GM12891 (cell line): Measurements from ENCODE around the gene SLC4A3.

Source experiments
- DNase-seq: peaks from one replicate; pipeline ENCODE4 v3.0.0; 2011; ENCODE audit warnings: low spot score; ENCODE audit not compliant: insufficient read length
- FAIRE-seq: peaks from 2 replicates; lab custom pipeline; 2011; peaks lifted over from hg19 to GRCh38; lab: Jason Lieb, UNC
- PAX5 ChIP-seq: IDR thresholded peaks from 2 replicates; pipeline ENCODE4 v1.6.1; 2011; ENCODE audit warnings: low read length, moderate library complexity, mild to moderate bottlenecking; ENCODE audit not compliant: insufficient read depth, severe bottlenecking
- POLR2A ChIP-seq: IDR thresholded peaks from 2 replicates; pipeline ENCODE4 v1.6.1; 2011; ENCODE audit warnings: low read depth, low read length, control low read depth
- POLR2AphosphoS5 ChIP-seq: IDR thresholded peaks from 2 replicates; pipeline ENCODE4 v1.6.1; 2011; ENCODE audit warnings: low read depth, low read length, control low read depth
- POU2F2 ChIP-seq: IDR thresholded peaks from 2 replicates; pipeline ENCODE4 v1.6.1; 2011; ENCODE audit warnings: low read depth, mild to moderate bottlenecking, control low read depth, low read length, moderate library complexity
- SPI1 ChIP-seq: IDR thresholded peaks from 2 replicates; pipeline ENCODE4 v1.6.1; 2011; ENCODE audit warnings: low read depth, low read length, control low read depth
- TAF1 ChIP-seq: IDR thresholded peaks from 2 replicates; pipeline ENCODE4 v1.6.1; 2011; ENCODE audit warnings: low read depth, low read length, control low read depth

The SLC4A3 gene

GRCh38 chr2:219620546-219620945, 6.9 kb upstream of the SLC4A3 start:
- no peak for FAIRE-seq
- TF ChIP-seq PAX5 (no peak), POLR2A (no peak), TAF1 (no peak), POLR2AphosphoS5 (no peak), SPI1 (no peak), POU2F2 (no peak)

GRCh38 chr2:219621935-219622334, 5.5 kb upstream of the SLC4A3 start:
- DNase-seq (no peak), FAIRE-seq (no peak)
- TF ChIP-seq POU2F2 (no peak), SPI1 (no peak), POLR2AphosphoS5 (no peak), TAF1 (no peak), POLR2A (no peak), PAX5 (no peak)

More at GRCh38 chr2:219620546-219620945, 6.9 kb upstream of the SLC4A3 start:
- no peak for DNase-seq

GRCh38 chr2:219622472-219622871, 5.0 kb upstream of the SLC4A3 start:
- TF ChIP-seq SPI1 = no peak
- TF ChIP-seq POLR2A = no peak
- TF ChIP-seq PAX5 = no peak
- no peak for TF ChIP-seq POU2F2
- TF ChIP-seq TAF1 = no peak

GRCh38 chr2:219624565-219624964, 2.9 kb upstream of the SLC4A3 start:
- FAIRE-seq (no peak), DNase-seq (no peak)
- no peak for TF ChIP-seq SPI1
- TF ChIP-seq POU2F2 = no peak
- TF ChIP-seq TAF1 = no peak
- TF ChIP-seq PAX5 = no peak
- no peak for TF ChIP-seq POLR2AphosphoS5
- no peak for TF ChIP-seq POLR2A

More at GRCh38 chr2:219622472-219622871, 5.0 kb upstream of the SLC4A3 start:
- DNase-seq (no peak), FAIRE-seq (no peak)

- no peak for TF ChIP-seq SPI1
- TF ChIP-seq POLR2A = no peak
- TF ChIP-seq POLR2AphosphoS5 = no peak
- no peak for TF ChIP-seq PAX5
- no peak for TF ChIP-seq TAF1
- TF ChIP-seq POU2F2 = no peak
- DNase-seq = no peak
- no peak for FAIRE-seq
Observed at GRCh38 chr2:219625179-219625578, 2.3 kb upstream of the SLC4A3 start.

GRCh38 chr2:219626540-219626939, 890 bp upstream of the SLC4A3 start:
- TF ChIP-seq POLR2AphosphoS5 (no peak), POLR2A (no peak), SPI1 (no peak), TAF1 (no peak), PAX5 (no peak), POU2F2 (no peak)
- FAIRE-seq = no peak
- DNase-seq = no peak

GRCh38 chr2:219628235-219628985, 980 bp downstream of the SLC4A3 start:
- TF ChIP-seq POLR2AphosphoS5 (no peak), POU2F2 (no peak), SPI1 (no peak), TAF1 (no peak), POLR2A (no peak), PAX5 (no peak)
- no peak for FAIRE-seq
- DNase-seq = no peak

- FAIRE-seq = no peak
- no peak for TF ChIP-seq TAF1
- TF ChIP-seq PAX5 = no peak
- TF ChIP-seq POU2F2 = no peak
- no peak for TF ChIP-seq POLR2A
- no peak for TF ChIP-seq SPI1
- no peak for TF ChIP-seq POLR2AphosphoS5
Observed at GRCh38 chr2:219628986-219629901, 1.8 kb downstream of the SLC4A3 start.

GRCh38 chr2:219629976-219630695, 2.7 kb downstream of the SLC4A3 start:
- no peak for TF ChIP-seq SPI1
- TF ChIP-seq POLR2A = no peak
- TF ChIP-seq PAX5 = no peak
- no peak for TF ChIP-seq POU2F2
- TF ChIP-seq POLR2AphosphoS5 = no peak
- no peak for TF ChIP-seq TAF1
- DNase-seq (no peak), FAIRE-seq (no peak)

More at GRCh38 chr2:219628986-219629901, 1.8 kb downstream of the SLC4A3 start:
- no peak for DNase-seq
